Panc1 (cell line): ENCODE measurements around the gene HS2ST1. TPM values are rescaled to one million over a fixed set of nuclear protein-coding genes. Genes with fewer than 3 reads are reported as not detected.

Experiments used
- ATAC-seq: fragments of 200-7000 bp; cut with Tn5 transposase; 2 replicates; pipeline ENCODE4 v1.9.1; 2020; ENCODE audit warnings: mild to moderate bottlenecking, moderate library complexity
- BruUV-seq: library from RNA; stranded (reverse); fragments of 400-500 nt; replicated peaks from 2 replicates; lab custom pipeline; 2021; lab: Mats Ljungman, UMichigan
- CTCF ChIA-PET: fragments of 300-600 bp; sonication (Branson Sonifier 250); formaldehyde crosslinking; loops from one replicate; lab custom pipeline; 2022; ENCODE audit warnings: antibody characterized with exemption; lab: Charles Lee
- POLR2A ChIA-PET: fragments of 300-600 bp; sonication (Branson Sonifier 250); formaldehyde crosslinking; loops from one replicate; lab custom pipeline; 2022; ENCODE audit warnings: antibody characterized with exemption; lab: Charles Lee
- DNase-seq: peaks from one replicate; pipeline ENCODE4 v3.0.0-alpha.2; 2010; ENCODE audit warnings: low read depth, low spot score
- H3K27ac ChIP-seq: 2 replicates; pipeline ENCODE4 v1.5.1; 2011; ENCODE audit warnings: mild to moderate bottlenecking, low read length, inconsistent platforms
- H3K27me3 ChIP-seq: fragments of 200-500 bp; sonication (Bioruptor generic); 2 replicates; pipeline ENCODE4 v1.6.0; 2014; ENCODE audit warnings: low read length, inconsistent platforms; ENCODE audit not compliant: control insufficient read depth, insufficient read depth
- H3K36me3 ChIP-seq: fragments of 200-500 bp; sonication (Bioruptor generic); 2 replicates; pipeline ENCODE4 v1.5.1; 2014; ENCODE audit warnings: inconsistent platforms, mild to moderate bottlenecking, low read length, moderate library complexity; ENCODE audit not compliant: control insufficient read depth, insufficient read depth
- H3K4me1 ChIP-seq: 2 replicates; pipeline ENCODE4 v1.5.1; 2011; ENCODE audit warnings: inconsistent platforms, mild to moderate bottlenecking, low read length, moderate library complexity; ENCODE audit not compliant: control insufficient read depth, insufficient read depth
- H3K4me3 ChIP-seq, 2 experiments: 2 replicates each; pipeline ENCODE4 v1.5.1; 2011 to 2012; ENCODE audit warnings: low read depth in 2 of 2, low read length in 2 of 2, mild to moderate bottlenecking in 2 of 2, inconsistent platforms in 1 of 2, moderate library complexity in 1 of 2
- H3K9me3 ChIP-seq: fragments of 200-500 bp; sonication (Bioruptor generic); 2 replicates; pipeline ENCODE4 v1.5.1; 2014; ENCODE audit warnings: low read depth, mild to moderate bottlenecking, inconsistent platforms, low read length, moderate library complexity; ENCODE audit not compliant: control insufficient read depth, insufficient read depth
- CTCF ChIP-seq: fragments of 450-650 bp; IDR thresholded peaks from 2 replicates; pipeline ENCODE4 v1.5.1; 2017; ENCODE audit warnings: mild to moderate bottlenecking
- POLR2AphosphoS5 ChIP-seq: IDR thresholded peaks from 2 replicates; pipeline ENCODE4 v1.6.1; 2012; ENCODE audit warnings: mild to moderate bottlenecking, low read depth, low read length, moderate library complexity
- REST ChIP-seq, 2 experiments: IDR thresholded peaks; 2 replicates each; pipeline ENCODE4 v1.6.1; 2011 to 2012; ENCODE audit warnings: low read depth in 2 of 2, control low read depth in 1 of 2, low read length in 1 of 2, mild to moderate bottlenecking in 1 of 2, moderate library complexity in 1 of 2; ENCODE audit not compliant: insufficient read depth in 1 of 2
- SIN3A ChIP-seq: IDR thresholded peaks from 2 replicates; pipeline ENCODE4 v1.6.1; 2012; ENCODE audit warnings: low read depth, mild to moderate bottlenecking, low read length, moderate library complexity, borderline replicate concordance; ENCODE audit not compliant: insufficient read depth
- TCF7L2 ChIP-seq: IDR thresholded peaks from 2 replicates; pipeline ENCODE4 v1.6.1; 2011; ENCODE audit warnings: mild to moderate bottlenecking, low read depth, low read length, inconsistent platforms
- in situ Hi-C: cut with HindIII; loops from 2 replicates; pipeline ENCODE4 v1.10.0; 2016; ENCODE audit warnings: low sequenced_read_pairs, low pct_unique_long_range_greater_than_20kb
- intact Hi-C: fragments of 100-400 bp; cut with micrococcal nuclease; formaldehyde crosslinking; loops from one replicate; pipeline ENCODE4 v1.10.0; 2022; ENCODE audit not compliant: unreplicated experiment
- total RNA-seq: library from RNA; stranded (reverse); gene quantifications from one replicate; pipeline ENCODE4 v1.2.1, GENCODE V29; 2021; ENCODE audit not compliant: unreplicated experiment

Gene HS2ST1
- total RNA-seq, 1 experiment from 2014 or later = 81.0 TPM

DNA sequence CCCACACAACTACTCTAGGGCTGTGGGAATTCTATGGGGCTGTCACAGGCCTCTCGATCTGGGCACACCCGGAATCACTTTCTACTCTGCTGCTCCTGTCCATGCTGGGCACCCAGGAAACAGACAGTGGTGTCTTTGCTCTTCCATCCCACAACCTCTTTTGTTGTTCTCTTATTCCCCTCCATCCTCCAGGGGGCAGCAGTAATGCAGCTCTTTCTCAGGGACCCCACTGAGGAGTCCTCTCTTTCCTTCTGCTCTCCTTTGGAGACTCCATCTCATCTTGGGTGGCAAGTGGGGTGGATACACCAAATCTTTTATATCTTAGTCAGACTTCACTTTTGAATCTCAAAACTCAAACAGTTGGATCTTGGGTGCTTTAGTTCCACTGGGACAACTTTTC lies 206.3 kb downstream of the HS2ST1 start:
- Histone ChIP-seq H3K4me3 (no peak overlapping the region), H3K27me3 (no peaks in the 10 kb centered on the region), H3K27ac (no peak overlapping the region), H3K9me3 (no peaks in the 10 kb centered on the region), H3K36me3 (no peaks in the 10 kb centered on the region), H3K4me1 (no peaks in the 10 kb centered on the region)
- POLR2A ChIA-PET = no interaction called here
- in situ Hi-C loops (no loop called here), intact Hi-C loops (no loop called here)
- DNase-seq = no peak
- no peak for ATAC-seq
- BruUV-seq = no TSS peak
- TF ChIP-seq POLR2AphosphoS5 (no peak), SIN3A (no peak), CTCF (peak; percentile 63)
- CTCF ChIA-PET = no interaction called here

- no peaks in the 10 kb centered on the region for H3K9me3 ChIP-seq
- ChIA-PET POLR2A (no interaction called here), CTCF (no interaction called here)
- TF ChIP-seq POLR2AphosphoS5 (no peak), REST (IDR thresholded peaks at IDR 0.05; ENCODE audit: insufficient read depth in 1 of 2, low read depth in 2 of 2, low read length in 1 of 2) (no peak)
- no TSS peak for BruUV-seq
- H3K36me3 ChIP-seq = no peaks in the 10 kb centered on the region
- H3K27ac ChIP-seq = no peak overlapping the region
- no peak overlapping the region for H3K4me3 ChIP-seq
- no peaks in the 10 kb centered on the region for H3K4me1 ChIP-seq
- intact Hi-C loops (no loop called here), in situ Hi-C loops (no loop called here)
- no peaks in the 10 kb centered on the region for H3K27me3 ChIP-seq
- no peak for DNase-seq
- no peak for ATAC-seq
Measured at GRCh38 chr1:87121711-87122163, 207.3 kb downstream of the HS2ST1 start.

- Histone ChIP-seq H3K9me3 (no peaks in the 10 kb centered on the region), H3K27me3 (no peaks in the 10 kb centered on the region; the same call in 1 of the 2 replicates), H3K36me3 (no peaks in the 10 kb centered on the region), H3K4me3 (no peak overlapping the region), H3K4me1 (no peaks in the 10 kb centered on the region), H3K27ac (no peak overlapping the region)
- ATAC-seq (no peak), DNase-seq (no peak)
- ChIA-PET POLR2A (no interaction called here), CTCF (no interaction called here)
- no TSS peak for BruUV-seq
- in situ Hi-C loops = no loop called here
- intact Hi-C loops = no loop called here
- TF ChIP-seq CTCF = no peak
- no peak for TF ChIP-seq POLR2AphosphoS5
- no peak for TF ChIP-seq SIN3A
- no peak for TF ChIP-seq REST (IDR thresholded peaks at IDR 0.05; ENCODE audit: insufficient read depth in 1 of 2, low read depth in 2 of 2, low read length in 1 of 2)
- TF ChIP-seq TCF7L2 = no peak
Measured at GRCh38 chr1:87122243-87122642, 207.8 kb downstream of the HS2ST1 start.
